ENCODE measurements around the gene DBX1.

DBX1 gene

DNA sequence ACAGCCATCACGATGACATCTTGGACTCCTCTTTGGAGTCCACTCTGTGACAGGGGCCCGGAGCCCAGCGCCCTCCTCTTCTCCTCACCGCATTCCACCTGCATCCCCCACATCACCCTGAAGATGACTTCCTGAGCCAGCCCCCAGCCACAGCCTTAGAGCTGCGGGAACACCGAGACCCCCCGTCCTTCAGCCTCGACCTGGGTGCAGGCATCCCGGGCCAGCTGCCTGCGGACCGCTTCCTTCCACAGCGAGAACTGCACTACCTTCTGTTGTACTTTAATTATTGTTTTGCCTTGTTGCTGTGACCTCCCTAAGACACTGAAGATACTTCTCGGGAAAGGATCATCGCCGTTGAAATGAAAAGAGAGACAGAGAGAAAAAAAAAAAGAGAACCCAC, 42.1 kb downstream of the DBX1 start:
- H3K27me3 ChIP-seq = no peaks in the 10 kb centered on the region
- no peak for TF ChIP-seq CTCF (IDR thresholded peaks at IDR 0.05; ENCODE audit: low read depth, low read length)
- H3K36me3 ChIP-seq = no peaks in the 10 kb centered on the region
- no peaks in the 10 kb centered on the region for H3K4me1 ChIP-seq
- H3K9me3 ChIP-seq = no peaks in the 10 kb centered on the region
- no peak overlapping the region for H3K4me3 ChIP-seq (ENCODE audit: low read depth, low read length)
- no peak for DNase-seq

GRCh38 chr11:20117291-20117690, 43.0 kb downstream of the DBX1 start:
- no peak for DNase-seq
- Histone ChIP-seq H3K36me3 (no peaks in the 10 kb centered on the region), H3K9me3 (no peaks in the 10 kb centered on the region), H3K4me3 (ENCODE audit: low read depth, low read length) (no peak overlapping the region), H3K4me1 (peaks cover 3% of the 10 kb centered on the region; the same call in 1 of the 2 replicates), H3K27me3 (no peaks in the 10 kb centered on the region)
- no peak for TF ChIP-seq CTCF (IDR thresholded peaks at IDR 0.05; ENCODE audit: low read depth, low read length)

DNA sequence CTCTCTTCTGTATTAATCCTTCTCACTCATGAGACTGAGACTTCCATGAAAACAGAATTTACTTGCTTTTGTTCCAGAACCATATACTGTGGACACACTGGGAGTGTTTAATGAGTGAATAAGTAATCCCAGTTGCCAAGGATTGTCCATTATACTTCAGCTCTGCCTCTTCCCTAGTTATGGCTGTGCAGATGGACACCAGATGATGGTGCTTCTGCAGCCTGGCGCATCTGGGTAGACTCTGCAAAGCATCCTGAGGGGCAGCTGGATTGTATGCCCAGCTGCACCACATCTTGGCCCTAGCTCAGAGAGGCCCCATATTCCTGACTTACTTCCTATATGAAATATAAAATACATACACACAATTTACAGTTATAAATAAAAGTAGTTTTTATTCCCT, 43.5 kb downstream of the DBX1 start:
- no peaks in the 10 kb centered on the region for H3K27me3 ChIP-seq
- TF ChIP-seq CTCF (IDR thresholded peaks at IDR 0.05; ENCODE audit: low read depth, low read length) = no peak
- no peak for DNase-seq
- H3K4me3 ChIP-seq (ENCODE audit: low read depth, low read length) = no peak overlapping the region
- H3K9me3 ChIP-seq = no peaks in the 10 kb centered on the region
- peaks cover 7% of the 10 kb centered on the region; the same call in 1 of the 2 replicates for H3K4me1 ChIP-seq
- no peaks in the 10 kb centered on the region for H3K36me3 ChIP-seq

DNA sequence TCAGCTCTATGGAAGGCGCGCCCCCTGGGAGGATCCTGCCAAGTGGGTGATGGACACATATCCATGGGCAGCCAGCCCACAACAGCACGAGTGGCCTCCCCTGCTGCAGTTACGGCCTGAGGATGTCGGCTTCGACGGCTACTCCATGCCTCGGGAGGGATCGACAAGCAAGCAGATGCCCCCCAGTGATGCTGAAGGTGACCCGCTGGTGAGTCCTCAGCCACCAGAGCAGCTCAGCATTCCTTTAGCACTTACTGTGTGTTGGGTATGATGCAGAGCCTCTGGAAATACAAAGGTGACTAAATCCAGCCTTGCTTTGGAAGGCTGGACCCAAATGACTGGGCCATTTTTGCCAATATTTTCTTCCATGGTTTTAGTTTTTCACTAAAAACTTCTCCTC, 45.7 kb downstream of the DBX1 start:
- no peak overlapping the region for H3K4me3 ChIP-seq (ENCODE audit: low read depth, low read length)
- TF ChIP-seq CTCF (IDR thresholded peaks at IDR 0.05; ENCODE audit: low read depth, low read length) = no peak
- no peaks in the 10 kb centered on the region for H3K27me3 ChIP-seq
- no peak for DNase-seq
- peaks cover 9% of the 10 kb centered on the region for H3K4me1 ChIP-seq
- H3K9me3 ChIP-seq = no peaks in the 10 kb centered on the region
- H3K36me3 ChIP-seq = no peaks in the 10 kb centered on the region

DNA sequence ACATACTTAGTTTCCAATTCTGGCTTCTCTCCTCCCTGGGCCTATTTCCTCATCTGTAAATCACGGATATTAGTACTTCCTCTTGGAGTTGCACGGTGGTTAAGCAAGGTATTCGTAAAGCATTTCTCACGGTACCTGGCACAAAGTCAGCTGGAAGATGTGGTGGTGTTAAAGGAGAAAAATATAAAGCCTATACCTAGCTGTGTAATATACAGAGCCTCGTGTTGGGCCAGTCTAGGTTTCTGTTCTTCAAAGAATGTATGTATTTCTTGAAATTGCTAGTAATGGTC, 47.2 kb downstream of the DBX1 start:
- H3K4me1 ChIP-seq = peaks cover 9% of the 10 kb centered on the region
- no peaks in the 10 kb centered on the region for H3K36me3 ChIP-seq
- DNase-seq = no peak
- H3K9me3 ChIP-seq = no peaks in the 10 kb centered on the region
- H3K4me3 ChIP-seq (ENCODE audit: low read depth, low read length) = no peak overlapping the region
- TF ChIP-seq CTCF (IDR thresholded peaks at IDR 0.05; ENCODE audit: low read depth, low read length) = no peak
- H3K27me3 ChIP-seq = no peaks in the 10 kb centered on the region

- peak; percentile 71 for DNase-seq
- H3K4me1 ChIP-seq = peaks cover 9% of the 10 kb centered on the region
- no peaks in the 10 kb centered on the region for H3K27me3 ChIP-seq
- no peak for TF ChIP-seq CTCF (IDR thresholded peaks at IDR 0.05; ENCODE audit: low read depth, low read length)
- no peaks in the 10 kb centered on the region for H3K36me3 ChIP-seq
- no peaks in the 10 kb centered on the region for H3K9me3 ChIP-seq
- H3K4me3 ChIP-seq (ENCODE audit: low read depth, low read length) = no peak overlapping the region; the same call in 1 of the 2 replicates
These were observed 47.8 kb downstream of the DBX1 start for GRCh38 chr11:20112291-20113148.
